Keratinocyte (primary cell): ENCODE data around the gene ACTR5. TPM values are rescaled to one million over a fixed set of nuclear protein-coding genes. Genes with fewer than 3 reads are reported as not detected.

ENCODE experiments used
- DNase-seq: peaks from one replicate; pipeline ENCODE4 v3.0.0-alpha.2; 2011; ENCODE audit warnings: low read depth, missing footprints, low spot score
- FAIRE-seq: peaks from 2 replicates; lab custom pipeline; 2011; peaks lifted over from hg19 to GRCh38; lab: Jason Lieb, UNC
- H2AFZ ChIP-seq: 2 replicates; pipeline ENCODE4 v1.6.0; 2012; ENCODE audit warnings: low read length, control low read depth, inconsistent platforms; ENCODE audit not compliant: control insufficient read depth
- H3K27ac ChIP-seq: 2 replicates; pipeline ENCODE4 v1.5.1; 2011; ENCODE audit warnings: low read length; ENCODE audit not compliant: control insufficient read depth, insufficient read depth
- H3K27me3 ChIP-seq: 3 replicates; pipeline ENCODE4 v1.6.0; 2011; ENCODE audit warnings: low read length; ENCODE audit not compliant: control insufficient read depth, insufficient read depth; ENCODE audit errors: extremely low read depth
- H3K36me3 ChIP-seq, 2 experiments: 2 replicates in 1 of 2; 3 replicates in 1 of 2; pipeline ENCODE4 v1.5.1; 2011; ENCODE audit warnings: low read length in 2 of 2, mild to moderate bottlenecking in 1 of 2; ENCODE audit not compliant: control insufficient read depth in 2 of 2, insufficient read depth in 2 of 2; ENCODE audit errors: extremely low read depth in 1 of 2
- H3K4me1 ChIP-seq: 3 replicates; pipeline ENCODE4 v1.5.1; 2011; ENCODE audit warnings: low read length; ENCODE audit not compliant: control insufficient read depth, insufficient read depth; ENCODE audit errors: extremely low read depth
- H3K4me2 ChIP-seq: 3 replicates; pipeline ENCODE4 v1.6.0; 2011; ENCODE audit warnings: low read depth, low read length; ENCODE audit not compliant: control insufficient read depth, insufficient read depth; ENCODE audit errors: extremely low read depth
- H3K4me3 ChIP-seq, 3 experiments: fragments of 200-600 bp in 1 of 3; sonication (generic) in 1 of 3; 2 replicates in 2 of 3; 3 replicates in 1 of 3; pipeline ENCODE4 v1.5.1; 2011 to 2016; ENCODE audit warnings: low read length in 3 of 3, mild to moderate bottlenecking in 3 of 3, control low read depth in 2 of 3, inconsistent platforms in 1 of 3, low read depth in 1 of 3, mixed read lengths in 1 of 3, mixed run types in 1 of 3, moderate library complexity in 1 of 3; ENCODE audit not compliant: control insufficient read depth in 2 of 3, insufficient read depth in 2 of 3; ENCODE audit errors: extremely low read depth in 1 of 3
- H3K79me2 ChIP-seq: 2 replicates; pipeline ENCODE4 v1.6.0; 2012; ENCODE audit warnings: low read length; ENCODE audit not compliant: control insufficient read depth, insufficient read depth
- H3K9ac ChIP-seq: 3 replicates; pipeline ENCODE4 v1.6.0; 2011; ENCODE audit warnings: low read length; ENCODE audit not compliant: control insufficient read depth, insufficient read depth; ENCODE audit errors: extremely low read depth
- H3K9me1 ChIP-seq: 3 replicates; pipeline ENCODE4 v1.6.0; 2011; ENCODE audit warnings: low read length; ENCODE audit not compliant: control insufficient read depth, insufficient read depth; ENCODE audit errors: extremely low read depth
- H3K9me3 ChIP-seq: 2 replicates; pipeline ENCODE4 v1.5.1; 2012; ENCODE audit warnings: low read depth, low read length; ENCODE audit not compliant: control insufficient read depth
- H4K20me1 ChIP-seq: 3 replicates; pipeline ENCODE4 v1.6.0; 2011; ENCODE audit warnings: low read length; ENCODE audit not compliant: control insufficient read depth, insufficient read depth; ENCODE audit errors: extremely low read depth
- CTCF ChIP-seq, 3 experiments: IDR thresholded peaks in 1 of 3; conservative IDR thresholded peaks in 1 of 3; optimal IDR thresholded peaks in 1 of 3; 2 replicates in 2 of 3; 3 replicates in 1 of 3; pipeline versions ENCODE3 to v1.5.1; 2011; ENCODE audit warnings: low read length in 3 of 3, mild to moderate bottlenecking in 3 of 3, moderate library complexity in 2 of 3, control low read depth in 1 of 3, inconsistent platforms in 1 of 3; ENCODE audit not compliant: insufficient read depth in 2 of 3; ENCODE audit errors: extremely low read depth in 1 of 3
- EZH2 ChIP-seq: IDR thresholded peaks from one replicate; pipeline ENCODE4 v1.6.1; 2012; ENCODE audit warnings: inconsistent platforms, mild to moderate bottlenecking, low read length, moderate library complexity
- dilution Hi-C: fragments of 300-500 bp; cut with MboI; formaldehyde crosslinking; loops from one replicate; pipeline ENCODE4 v1.7.0; 2020; ENCODE audit warnings: low sequenced_read_pairs; ENCODE audit not compliant: extremely low pct_ligation_motif_present
- polyA plus RNA-seq, 5 experiments: library from polyadenylated mRNA; depleted of rRNA in 3 of 5; stranded (reverse) in 3 of 5; stranded (forward) in 1 of 5; unstranded in 1 of 5; fragments of >200 nt; gene quantifications; 1 replicate in 1 of 5; 2 replicates in 3 of 5; 3 replicates in 1 of 5; pipeline versions ENCODE4 v1.2.1 to v1.2.3, GENCODE V29; 2011 to 2012; ENCODE audit warnings: missing spikeins in 2 of 5, low read depth in 1 of 5, low replicate concordance in 1 of 5

Gene ACTR5
- polyA plus RNA-seq, 1 donor (not counting 4 experiments of a cell fraction or from before 2014, with no cell fraction given): 9.7 TPM

- H3K9me1 ChIP-seq: no peaks in the 10 kb centered on the region
- DNase-seq (no peak), FAIRE-seq (no peak)
- H3K27me3 ChIP-seq: peaks cover 10% of the 10 kb centered on the region
- no peak overlapping the region for H3K4me2 ChIP-seq
- H2AFZ ChIP-seq: no peak overlapping the region
- no peaks in the 10 kb centered on the region for H3K79me2 ChIP-seq
- no peaks in the 10 kb centered on the region for H3K36me3 ChIP-seq
- H3K4me3 ChIP-seq: no peak overlapping the region
- dilution Hi-C loops: no loop called here
- H4K20me1 ChIP-seq: no peaks in the 10 kb centered on the region
- TF ChIP-seq CTCF (optimal IDR thresholded peaks at IDR 0.05 in 1 of 3, IDR thresholded peaks at IDR 0.05 in 1 of 3, conservative IDR thresholded peaks at IDR 0.05 in 1 of 3; ENCODE audit: extremely low read depth in 1 of 3, insufficient read depth in 2 of 3, low read length in 3 of 3): no peak
- no peak for TF ChIP-seq EZH2
- no peaks in the 10 kb centered on the region for H3K9me3 ChIP-seq
- no peak overlapping the region for H3K27ac ChIP-seq
- no peaks in the 10 kb centered on the region for H3K4me1 ChIP-seq
- H3K9ac ChIP-seq: no peak overlapping the region
These were observed 44.7 kb upstream of the ACTR5 start for GRCh38 chr20:38703526-38703925.

GRCh38 chr20:38704136-38704535 is 44.1 kb upstream of the ACTR5 start:
- no peaks in the 10 kb centered on the region for H3K9me1 ChIP-seq
- H4K20me1 ChIP-seq: no peaks in the 10 kb centered on the region
- FAIRE-seq (no peak), DNase-seq (no peak)
- H3K4me2 ChIP-seq: no peak overlapping the region
- no peaks in the 10 kb centered on the region for H3K9me3 ChIP-seq
- TF ChIP-seq CTCF (optimal IDR thresholded peaks at IDR 0.05 in 1 of 3, IDR thresholded peaks at IDR 0.05 in 1 of 3, conservative IDR thresholded peaks at IDR 0.05 in 1 of 3; ENCODE audit: extremely low read depth in 1 of 3, insufficient read depth in 2 of 3, low read length in 3 of 3) (no peak), EZH2 (no peak)
- no peaks in the 10 kb centered on the region for H3K79me2 ChIP-seq
- no peak overlapping the region for H2AFZ ChIP-seq
- H3K36me3 ChIP-seq: no peaks in the 10 kb centered on the region
- no peak overlapping the region for H3K9ac ChIP-seq
- H3K4me1 ChIP-seq: no peaks in the 10 kb centered on the region
- H3K27me3 ChIP-seq: peaks cover 10% of the 10 kb centered on the region
- no peak overlapping the region for H3K4me3 ChIP-seq
- dilution Hi-C loops: no loop called here
- H3K27ac ChIP-seq: no peak overlapping the region
